Tongue (tissue), 1 donor: Measurements from ENCODE around the gene RAD50. TPM values are rescaled to one million over a fixed set of nuclear protein-coding genes. Genes with fewer than 3 reads are reported as not detected.

Source experiments
- total RNA-seq: library from RNA; depleted of rRNA; stranded (reverse); fragments of >200 nt; gene quantifications from one replicate; pipeline ENCODE4 v1.2.3, GENCODE V29; 2014

RAD50 gene
- total RNA-seq, 1 donor from 2014 or later = 48.8 TPM

Other genes starting within 250 kb of the RAD50 start
- 5.9 TPM for gene SLC22A5, start 187.3 kb upstream of the RAD50 start, total RNA-seq
- gene IRF1, start 66.2 kb upstream of the RAD50 start, total RNA-seq = 10.7 TPM
- gene IL5, start 13.5 kb upstream of the RAD50 start, total RNA-seq = not detected
- gene IL13, start 101.2 kb downstream of the RAD50 start, total RNA-seq = not detected
- not detected for gene IL4, start 117.0 kb downstream of the RAD50 start, total RNA-seq
- gene KIF3A, start 180.6 kb downstream of the RAD50 start, total RNA-seq = 7.0 TPM
- not detected for gene CCNI2, start 190.4 kb downstream of the RAD50 start, total RNA-seq
- 43.5 TPM for gene SEPTIN8, start 220.3 kb downstream of the RAD50 start, total RNA-seq